GM21529 (cell line): ENCODE results near the gene NCK2.

ENCODE experiments used
- ATAC-seq: cut with Tn5 transposase; IDR thresholded peaks from one replicate; pipeline ENCODE4 v1.9.1; 2021; ENCODE audit not compliant: unreplicated experiment

The NCK2 gene

DNA sequence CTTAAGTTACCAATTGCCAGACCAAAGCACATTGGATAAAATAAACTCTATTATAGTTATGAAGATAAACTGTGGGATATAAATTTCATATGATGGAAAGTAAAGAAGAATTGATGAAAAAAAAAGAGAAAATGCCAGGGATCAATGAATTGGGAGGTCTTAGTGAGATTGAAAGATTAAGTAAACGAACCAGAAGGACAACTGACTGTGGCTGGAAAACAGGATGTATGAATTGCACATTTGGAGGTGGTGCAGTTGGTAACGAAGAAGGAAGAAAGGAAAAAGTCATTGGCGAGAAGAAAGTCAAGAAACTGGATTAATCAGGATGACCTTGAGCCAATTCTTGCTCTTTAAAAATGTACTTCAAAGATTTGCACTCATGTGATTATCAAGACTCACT is 166.7 kb downstream of the NCK2 start:
- no peak for ATAC-seq

DNA sequence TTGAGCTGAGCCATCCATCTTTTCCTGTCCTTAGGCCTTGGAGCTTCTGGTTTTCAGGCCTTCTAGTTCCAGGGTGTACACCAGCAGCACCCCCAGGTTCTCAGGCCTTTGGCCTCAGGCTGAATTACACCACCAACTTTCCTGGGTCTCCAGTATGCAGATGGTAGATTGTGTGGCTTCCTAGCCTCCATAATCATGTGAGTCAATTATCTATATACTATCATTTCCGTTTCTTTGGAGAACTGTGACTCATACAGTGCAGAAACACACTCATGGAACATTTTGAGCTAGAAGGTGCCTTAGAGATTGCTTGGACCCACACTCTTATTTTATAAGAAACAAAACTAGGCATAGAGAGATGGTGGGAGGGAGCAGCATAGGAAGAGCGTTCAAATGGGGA is 167.4 kb downstream of the NCK2 start:
- no peak for ATAC-seq

DNA sequence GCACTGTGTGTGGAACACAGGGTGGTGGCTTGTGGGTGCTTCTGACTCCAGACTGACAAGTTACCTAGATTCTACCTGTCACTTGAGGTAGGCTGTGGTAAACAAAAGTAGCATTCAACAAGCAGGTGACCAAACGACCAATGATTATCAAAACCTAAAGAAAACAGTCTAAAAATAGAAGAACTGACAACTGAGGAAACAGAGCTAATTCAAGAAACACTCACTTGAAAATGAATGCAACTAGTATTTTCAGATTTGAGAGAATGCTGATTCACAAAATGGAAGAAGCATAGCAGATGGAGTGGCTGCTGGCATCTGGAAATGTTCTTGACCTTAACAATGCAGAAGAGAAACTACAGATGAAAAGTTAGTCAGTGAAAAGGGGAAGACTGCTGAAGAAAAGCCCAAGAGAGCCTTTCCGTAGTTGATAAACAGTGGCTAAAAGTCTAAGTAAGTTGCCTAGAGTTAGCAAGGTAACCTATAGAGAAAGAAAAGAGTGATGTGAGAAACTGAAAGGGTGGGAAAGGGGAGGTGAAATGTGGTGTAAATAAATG is 170.4 kb downstream of the NCK2 start:
- ATAC-seq = peak; percentile 84

- ATAC-seq = no peak
Observed at GRCh38 chr2:105917226-105917625, 172.5 kb downstream of the NCK2 start.

- ATAC-seq = no peak
Observed at GRCh38 chr2:105917688-105918087, 173.0 kb downstream of the NCK2 start.

- ATAC-seq = no peak
Observed at GRCh38 chr2:105919191-105919811, 174.6 kb downstream of the NCK2 start.

DNA sequence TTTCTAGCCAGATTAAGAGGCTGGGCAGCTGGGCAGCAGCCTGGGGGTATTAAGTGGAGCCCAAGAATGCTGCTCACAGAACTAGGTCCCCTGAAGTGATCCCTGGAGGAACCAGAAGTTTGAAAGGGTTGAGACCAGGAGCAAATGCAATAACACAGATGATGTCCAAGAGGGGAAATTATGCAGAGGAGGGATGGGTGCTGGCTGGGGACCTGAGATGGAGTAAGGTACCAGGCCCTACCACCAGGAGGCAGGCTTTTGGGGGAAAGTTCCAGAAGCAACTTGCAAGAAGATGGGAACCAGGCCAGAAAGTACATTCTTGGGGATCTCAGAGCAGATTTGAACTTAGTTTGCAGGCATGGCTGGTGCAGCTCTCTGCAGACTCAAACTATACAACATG is 175.1 kb downstream of the NCK2 start:
- ATAC-seq = no peak

DNA sequence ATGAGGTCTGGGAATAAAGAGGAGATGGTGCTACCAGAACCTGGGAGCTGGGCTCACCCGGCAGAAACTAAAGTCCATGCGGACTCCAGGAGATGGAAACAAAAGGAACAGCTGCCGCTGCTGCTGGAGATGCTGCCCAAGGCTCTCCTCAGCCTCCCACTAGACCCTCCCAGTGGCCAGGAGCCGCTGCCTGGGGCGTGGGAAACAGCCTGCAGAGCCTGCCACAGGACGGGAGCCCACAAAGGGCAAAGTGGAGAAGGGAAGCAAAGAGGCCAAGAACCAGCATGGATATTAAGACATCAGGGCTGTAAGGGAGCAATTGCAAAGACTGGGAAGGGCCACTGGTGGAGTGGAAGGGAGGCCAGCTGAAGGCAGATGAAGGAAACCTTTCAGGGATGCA is 179.6 kb downstream of the NCK2 start:
- ATAC-seq = no peak

- no peak for ATAC-seq
Observed at GRCh38 chr2:105924932-105925331, 180.2 kb downstream of the NCK2 start.

DNA sequence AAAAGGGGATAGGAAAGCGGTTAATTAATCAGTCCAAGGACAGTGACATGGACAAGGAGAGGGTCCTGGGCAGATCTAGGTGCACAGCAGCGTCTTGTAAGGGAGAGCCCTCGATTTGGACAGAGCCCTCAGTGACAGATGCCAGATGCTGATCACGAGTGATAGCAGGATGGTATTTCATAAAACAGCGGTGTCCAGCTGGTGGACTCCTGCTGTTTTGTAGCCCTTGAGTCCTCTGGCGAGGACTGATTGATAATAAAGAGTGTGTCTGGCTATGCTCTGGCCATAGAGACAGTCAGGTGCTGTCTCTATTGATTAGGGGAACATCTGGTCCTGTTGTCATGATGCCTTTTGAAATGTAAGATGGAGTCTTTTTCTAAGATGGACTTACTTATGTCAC is 180.7 kb downstream of the NCK2 start:
- no peak for ATAC-seq

DNA sequence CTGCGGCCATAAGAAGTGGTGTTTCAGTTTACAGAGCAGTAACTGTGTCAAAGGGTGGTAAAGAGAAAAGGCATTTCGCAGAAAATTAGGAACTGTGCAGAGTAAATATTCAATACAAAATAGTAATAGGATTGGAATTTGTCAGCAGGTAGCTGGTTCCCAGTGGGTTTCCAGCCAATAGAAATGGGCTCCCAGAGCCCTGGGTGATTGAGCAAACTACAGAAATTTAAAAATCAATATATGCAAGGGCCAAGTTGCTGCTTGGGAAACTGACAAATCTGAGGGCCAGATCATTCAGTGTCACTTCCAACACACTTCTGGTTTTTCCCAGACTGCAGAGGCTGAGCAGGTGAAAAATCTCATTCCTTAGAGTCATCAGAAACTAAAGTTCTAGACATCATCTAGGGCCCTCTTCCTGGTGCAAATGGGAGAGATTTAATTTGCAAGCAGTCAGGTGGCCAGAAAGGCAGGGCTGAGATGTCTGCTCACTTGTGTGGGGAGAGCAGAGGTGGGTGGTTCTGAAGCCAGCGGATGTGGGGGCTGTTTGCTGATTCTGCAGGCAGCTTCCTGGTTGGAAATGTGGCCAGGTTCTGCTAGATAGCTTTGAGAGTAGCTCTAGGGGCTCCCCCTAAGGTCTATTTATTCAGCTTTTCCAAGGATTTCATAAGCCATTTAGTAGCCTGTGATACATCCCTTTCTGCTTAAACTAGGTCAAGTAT is 182.4 kb downstream of the NCK2 start:
- ATAC-seq = no peak

GRCh38 chr2:105928086-105928485 is 183.4 kb downstream of the NCK2 start:
- ATAC-seq = no peak

DNA sequence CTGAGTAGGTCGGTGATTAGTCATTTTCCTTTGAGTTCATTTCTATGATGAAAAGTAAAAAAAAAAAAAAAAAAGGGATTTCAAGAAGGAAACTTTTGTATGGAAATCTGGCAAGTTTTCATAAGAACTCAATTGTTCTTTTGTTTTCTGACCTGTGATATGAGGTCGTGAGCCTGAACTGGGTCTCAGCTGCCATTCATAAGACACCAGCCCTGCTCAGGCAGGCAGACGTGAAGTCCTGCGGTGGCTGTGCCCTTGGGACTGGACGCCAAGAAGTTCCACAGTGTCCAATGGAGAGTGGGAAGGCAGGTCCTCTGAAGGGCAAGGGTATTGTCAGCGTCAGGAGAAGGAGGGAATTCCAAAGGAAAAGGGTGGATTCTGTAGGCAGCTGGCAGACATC is 183.9 kb downstream of the NCK2 start:
- no peak for ATAC-seq

DNA sequence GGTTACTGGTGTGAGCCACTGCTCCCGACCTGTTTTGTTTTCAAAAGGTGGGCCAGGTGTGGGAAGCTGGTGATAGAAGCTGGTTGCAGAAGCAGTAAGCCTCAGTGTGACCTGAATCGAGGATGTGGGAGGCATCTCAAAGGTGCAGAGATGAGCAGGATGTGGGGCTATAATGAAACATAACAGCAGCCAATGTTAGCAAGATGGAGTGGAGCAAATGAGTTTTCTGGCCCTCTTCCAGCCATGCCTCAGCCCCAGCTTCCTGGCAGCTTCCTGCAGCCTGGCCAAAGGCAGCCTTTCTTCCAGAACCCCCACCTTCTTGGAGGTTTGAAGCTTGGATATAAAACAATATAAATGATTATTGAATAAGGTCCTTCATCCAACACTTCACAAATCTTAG is 184.8 kb downstream of the NCK2 start:
- ATAC-seq = no peak

DNA sequence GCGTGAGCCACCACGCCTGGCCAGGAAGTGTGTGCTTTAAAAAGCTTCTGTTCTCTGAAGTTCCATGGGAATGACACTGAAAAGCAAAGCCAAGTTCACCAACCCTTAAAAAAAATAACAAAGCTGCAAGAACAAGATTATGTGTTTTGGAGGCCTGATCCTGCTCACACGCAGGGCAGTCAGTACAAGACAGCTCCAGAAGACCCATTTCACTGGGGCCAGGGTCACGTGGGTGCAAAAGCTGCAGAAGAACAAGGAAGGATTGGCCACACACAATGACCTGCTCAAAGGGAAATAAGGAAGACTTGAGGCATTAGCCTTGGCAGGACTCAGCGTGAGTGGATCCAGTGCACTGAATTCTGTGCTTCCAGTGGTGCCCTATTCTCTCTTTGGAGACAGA is 187.9 kb downstream of the NCK2 start:
- no peak for ATAC-seq

GRCh38 chr2:105933906-105934305 is 189.2 kb downstream of the NCK2 start:
- no peak for ATAC-seq

DNA sequence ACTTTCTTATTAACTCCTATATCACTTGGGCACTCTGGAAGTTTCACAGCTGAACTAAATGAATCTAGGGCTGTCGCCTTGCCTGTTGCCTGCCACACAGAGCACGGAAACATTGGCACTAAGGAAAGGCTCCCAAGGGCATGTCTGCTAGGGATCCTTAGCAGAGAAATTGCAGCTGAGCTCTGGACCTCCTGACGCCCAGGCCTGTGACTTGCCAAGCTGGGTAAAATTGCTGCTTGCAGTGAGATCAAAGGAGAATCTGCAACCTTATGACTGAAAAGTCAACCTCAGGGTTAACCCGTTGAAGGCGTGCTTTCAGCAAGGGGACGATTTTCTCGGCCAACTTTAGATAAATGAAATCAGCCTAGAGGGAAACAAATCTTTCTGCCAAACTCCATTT is 189.8 kb downstream of the NCK2 start:
- no peak for ATAC-seq

GRCh38 chr2:105935063-105935462 is 190.4 kb downstream of the NCK2 start:
- ATAC-seq = no peak

- no peak for ATAC-seq
Observed at GRCh38 chr2:105936954-105937353, 192.2 kb downstream of the NCK2 start.

GRCh38 chr2:105937498-105938097 is 192.9 kb downstream of the NCK2 start:
- ATAC-seq = no peak
